Thymus (tissue), 11 donors: ENCODE results near the gene PBX3. TPM values are rescaled to one million over a fixed set of nuclear protein-coding genes. Genes with fewer than 3 reads are reported as not detected.
"Not testable (repeated sequence)": the region's sequence is repeated elsewhere in the genome, so short reads cannot be mapped to it uniquely, and the experiment has no call there.

ENCODE experiments used
- DNase-seq, 9 donors: peaks; one replicate each; pipeline ENCODE4 v3.0.0-alpha.2; 2013; ENCODE audit warnings: low spot score in 9 of 9, low read depth in 6 of 9, missing footprints in 1 of 9
- H3K27ac ChIP-seq, 2 donors: one replicate each; pipeline ENCODE4 v1.5.1; 2013; ENCODE audit warnings: control low read depth in 1 of 2, low read depth in 1 of 2, low read length in 1 of 2, mild to moderate bottlenecking in 1 of 2, moderate library complexity in 1 of 2
- H3K27me3 ChIP-seq, 2 donors: one replicate each; pipeline ENCODE4 v1.5.1; 2013; ENCODE audit warnings: low read length in 1 of 2; ENCODE audit not compliant: control insufficient read depth in 2 of 2, insufficient read depth in 1 of 2
- H3K36me3 ChIP-seq, 2 donors: one replicate each; pipeline ENCODE4 v1.5.1; 2013; ENCODE audit warnings: low read length in 1 of 2, mild to moderate bottlenecking in 1 of 2, moderate library complexity in 1 of 2; ENCODE audit not compliant: control insufficient read depth in 2 of 2, insufficient read depth in 2 of 2
- H3K4me1 ChIP-seq, 2 donors: one replicate each; pipeline ENCODE4 v1.5.1; 2013; ENCODE audit warnings: low read length in 2 of 2; ENCODE audit not compliant: control insufficient read depth in 2 of 2, insufficient read depth in 2 of 2
- H3K4me3 ChIP-seq, 2 donors: one replicate each; pipeline ENCODE4 v1.5.1; 2013; ENCODE audit warnings: low read length in 2 of 2, control low read depth in 1 of 2, mild to moderate bottlenecking in 1 of 2
- H3K9me3 ChIP-seq, 2 donors: one replicate each; pipeline ENCODE4 v1.5.1; 2013; ENCODE audit warnings: low read length in 1 of 2, mild to moderate bottlenecking in 1 of 2; ENCODE audit not compliant: control insufficient read depth in 2 of 2, insufficient read depth in 1 of 2
- WGBS: extraction: QIAGEN DNeasy Blood & Tissue Kit; methylation state at CpG from one replicate; pipeline ENCODE4 v1.1.7; 2013; 5-methylcytosine and 5-hydroxymethylcytosine counted together
- polyA plus RNA-seq: library from polyadenylated mRNA; stranded (reverse); fragments of 200-250 nt; gene quantifications from one replicate; pipeline ENCODE4 v1.2.3, GENCODE V29; 2013
- total RNA-seq: library from RNA; stranded (reverse); fragments of 120-200 nt; gene quantifications from one replicate; pipeline ENCODE4 v1.2.4, GENCODE V29; 2013
- donor health status: healthy.

Gene PBX3
- total and polyA plus RNA-seq, 2 donors = 16.2 to 21.4 TPM

DNA sequence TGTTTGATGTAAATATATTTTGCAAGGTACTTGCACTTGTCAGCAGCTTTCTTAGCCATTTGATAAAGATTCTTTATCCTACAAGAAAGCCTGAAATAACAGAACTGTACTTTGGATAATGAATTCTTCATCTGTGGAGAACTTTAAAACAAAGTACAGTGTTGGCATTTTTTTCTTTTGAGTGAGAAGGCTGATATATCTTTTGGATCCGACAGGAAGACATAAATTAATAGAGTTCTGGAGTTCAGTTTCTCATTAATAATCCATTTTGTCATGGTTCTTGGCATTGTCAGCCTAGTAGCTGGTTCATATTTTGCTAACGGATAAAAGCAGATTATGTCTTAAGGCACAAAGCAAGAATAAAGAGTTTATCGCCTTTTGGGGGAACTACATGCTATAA is 17.0 kb downstream of the PBX3 start:
- DNase-seq = no peak
- Histone ChIP-seq H3K9me3 (no peaks in the 10 kb centered on the region), H3K27ac (no peak overlapping the region), H3K27me3 (no peaks in the 10 kb centered on the region), H3K36me3 (no peaks in the 10 kb centered on the region), H3K4me1 (peaks cover 0 to under 1% of the 10 kb centered on the region in 2 donors), H3K4me3 (no peak overlapping the region)
- 94% methylated on average over 3 of the region's 3 CpGs for WGBS

DNA sequence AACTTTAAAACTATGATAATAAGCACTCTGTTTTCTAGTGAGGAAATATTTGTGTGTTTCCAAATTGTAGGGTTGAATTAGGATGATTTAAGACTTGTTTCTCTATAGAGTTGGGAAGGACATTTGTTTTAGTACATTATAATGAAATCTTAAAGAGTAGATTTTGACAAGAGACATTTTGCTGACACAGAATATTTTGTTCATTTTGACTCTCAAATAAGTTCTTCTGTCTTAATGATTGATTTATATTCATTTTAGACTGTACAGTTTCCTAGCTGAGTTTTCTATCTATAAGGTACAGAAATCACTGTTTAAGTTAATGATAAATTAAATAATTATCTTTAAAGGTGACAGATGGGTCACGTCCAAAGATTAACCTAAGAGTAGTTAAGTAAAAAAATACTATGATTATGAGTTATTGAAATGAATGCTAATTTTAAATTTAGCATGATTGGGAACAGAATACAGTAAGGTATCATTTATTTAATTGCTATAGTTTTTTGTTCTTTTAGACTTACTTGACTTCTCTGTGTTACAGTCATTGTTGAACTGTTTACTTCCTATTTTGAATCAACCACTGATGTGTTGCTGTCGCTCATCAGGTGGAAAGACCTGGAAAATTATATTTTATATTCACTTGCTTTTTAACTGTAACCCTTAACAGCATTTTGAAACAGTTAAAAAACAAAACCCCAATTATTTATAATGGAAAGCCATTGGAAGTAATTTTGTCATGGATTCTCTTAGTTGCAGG is 19.5 kb downstream of the PBX3 start:
- no peak for DNase-seq
- no peak overlapping the region for H3K27ac ChIP-seq
- H3K36me3 ChIP-seq = no peaks in the 10 kb centered on the region
- H3K9me3 ChIP-seq = no peaks in the 10 kb centered on the region
- 94% methylated on average over 2 of the region's 2 CpGs for WGBS
- H3K4me1 ChIP-seq = no peaks in the 10 kb centered on the region
- H3K27me3 ChIP-seq = no peaks in the 10 kb centered on the region
- no peak overlapping the region for H3K4me3 ChIP-seq

DNA sequence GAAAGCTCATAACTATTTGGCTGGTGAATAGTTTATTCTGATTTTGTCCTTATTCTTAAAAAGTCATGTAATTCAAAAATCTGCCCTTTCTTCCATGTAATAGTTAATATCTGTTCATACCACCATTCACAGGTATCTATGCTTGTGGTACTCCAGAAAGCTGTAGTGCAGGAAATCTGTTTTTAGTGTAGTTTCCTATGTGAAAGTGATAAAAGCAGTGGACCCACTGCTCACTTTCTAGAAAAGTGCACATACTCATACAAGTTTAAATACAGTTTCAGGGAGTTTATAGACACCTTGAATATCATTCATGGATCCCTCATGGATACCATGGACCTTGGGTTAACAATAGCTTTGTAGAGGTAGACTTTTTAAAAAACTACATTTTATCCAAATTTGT is 20.2 kb downstream of the PBX3 start:
- DNase-seq = no peak
- no peak overlapping the region for H3K4me3 ChIP-seq
- no peak overlapping the region for H3K27ac ChIP-seq
- no peaks in the 10 kb centered on the region for H3K27me3 ChIP-seq
- no peaks in the 10 kb centered on the region for H3K4me1 ChIP-seq
- no peaks in the 10 kb centered on the region for H3K36me3 ChIP-seq
- H3K9me3 ChIP-seq = no peaks in the 10 kb centered on the region

DNA sequence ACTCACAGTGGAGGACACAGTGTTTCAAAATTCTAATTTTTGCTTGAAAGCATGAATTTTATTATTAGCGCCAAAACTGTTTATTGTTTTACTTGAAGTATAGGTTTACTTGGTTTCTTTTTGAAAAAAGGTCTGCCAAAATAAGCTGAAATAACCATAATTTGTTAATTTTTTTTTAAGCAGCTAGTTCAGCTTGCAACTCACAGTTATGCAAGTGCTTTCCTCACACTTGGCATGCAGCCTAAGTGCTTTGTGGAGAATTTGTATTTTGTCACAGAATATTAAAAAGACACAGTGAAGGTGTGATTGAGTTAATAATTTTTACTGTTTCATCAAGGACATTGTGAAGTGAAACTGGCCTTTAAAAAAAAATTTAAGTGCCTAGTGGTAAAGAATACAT is 21.6 kb downstream of the PBX3 start:
- Histone ChIP-seq H3K4me3 (no peak overlapping the region), H3K36me3 (no peaks in the 10 kb centered on the region), H3K27me3 (no peaks in the 10 kb centered on the region), H3K9me3 (no peaks in the 10 kb centered on the region), H3K27ac (no peak overlapping the region), H3K4me1 (no peaks in the 10 kb centered on the region)
- no peak for DNase-seq
- 100% methylated on average over 1 of the region's 1 CpG for WGBS

DNA sequence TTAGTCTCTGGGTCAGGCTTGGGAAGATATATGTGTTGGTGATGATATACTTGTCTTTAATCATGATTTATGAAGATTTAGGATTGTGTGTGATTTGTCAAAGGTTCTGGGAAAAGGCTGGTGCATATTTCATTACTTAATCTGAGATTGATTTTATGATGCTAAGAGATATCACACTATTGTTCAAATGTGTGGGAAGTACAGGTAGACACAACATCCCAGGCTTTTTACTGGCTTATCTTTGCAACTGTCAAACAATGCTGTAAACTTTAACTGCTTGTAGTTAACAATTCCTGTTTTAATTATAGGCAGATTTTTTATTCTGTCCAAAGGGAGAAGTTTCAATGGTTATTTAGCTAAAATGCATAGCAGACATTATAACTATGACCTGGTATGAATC is 23.9 kb downstream of the PBX3 start:
- DNase-seq = no peak
- no peak overlapping the region for H3K27ac ChIP-seq
- no peaks in the 10 kb centered on the region for H3K36me3 ChIP-seq
- no peaks in the 10 kb centered on the region for H3K27me3 ChIP-seq
- H3K4me1 ChIP-seq = no peaks in the 10 kb centered on the region
- H3K4me3 ChIP-seq = no peak overlapping the region
- H3K9me3 ChIP-seq = no peaks in the 10 kb centered on the region

DNA sequence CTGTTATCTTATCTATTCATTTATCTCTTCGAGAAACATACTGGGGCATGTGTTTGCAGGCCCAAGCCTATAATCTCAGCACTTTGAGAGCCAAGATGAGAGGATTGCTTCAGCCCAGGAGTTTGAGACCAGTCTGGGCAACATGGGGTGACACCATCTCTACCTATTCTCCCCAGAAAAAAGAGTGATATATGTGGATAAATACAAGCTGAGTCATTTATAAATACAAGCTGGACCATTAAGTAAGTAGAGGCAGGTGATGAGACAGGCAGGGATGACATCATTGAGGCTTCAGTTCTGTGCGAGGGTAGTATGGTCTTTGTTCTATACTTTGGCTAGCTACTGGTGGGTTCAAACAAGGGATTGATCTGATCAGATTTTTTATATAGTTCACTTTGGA is 25.6 kb downstream of the PBX3 start:
- Histone ChIP-seq H3K9me3 (no peaks in the 10 kb centered on the region), H3K36me3 (no peaks in the 10 kb centered on the region), H3K27me3 (no peaks in the 10 kb centered on the region), H3K27ac (no peak overlapping the region), H3K4me3 (no peak overlapping the region), H3K4me1 (no peaks in the 10 kb centered on the region)
- 93% methylated on average over 2 of the region's 2 CpGs for WGBS
- no peak for DNase-seq

DNA sequence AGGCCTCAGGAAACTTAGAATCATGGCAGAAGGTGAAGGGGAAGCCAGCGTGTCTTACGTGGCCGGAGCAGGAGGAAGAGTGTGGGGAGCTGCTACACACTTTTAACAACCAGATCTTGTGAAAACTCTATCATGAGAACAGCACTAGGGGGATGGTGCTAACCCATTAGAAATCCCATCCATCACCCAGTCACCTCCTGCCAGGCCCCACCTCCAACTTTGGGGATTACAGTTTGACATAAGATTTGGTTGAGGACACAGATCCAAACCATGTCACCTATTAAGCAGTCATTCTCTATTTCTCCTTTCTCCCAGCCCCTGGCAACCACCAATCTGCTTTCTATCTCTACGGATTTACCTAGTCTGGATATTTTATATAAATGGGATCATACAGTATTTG is 26.9 kb downstream of the PBX3 start:
- H3K9me3 ChIP-seq = no peaks in the 10 kb centered on the region
- H3K4me3 ChIP-seq = no peak overlapping the region
- H3K4me1 ChIP-seq = no peaks in the 10 kb centered on the region
- no peaks in the 10 kb centered on the region for H3K36me3 ChIP-seq
- no peak overlapping the region for H3K27ac ChIP-seq
- WGBS = 91% methylated on average over 4 of the region's 4 CpGs
- no peak for DNase-seq
- no peaks in the 10 kb centered on the region for H3K27me3 ChIP-seq

DNA sequence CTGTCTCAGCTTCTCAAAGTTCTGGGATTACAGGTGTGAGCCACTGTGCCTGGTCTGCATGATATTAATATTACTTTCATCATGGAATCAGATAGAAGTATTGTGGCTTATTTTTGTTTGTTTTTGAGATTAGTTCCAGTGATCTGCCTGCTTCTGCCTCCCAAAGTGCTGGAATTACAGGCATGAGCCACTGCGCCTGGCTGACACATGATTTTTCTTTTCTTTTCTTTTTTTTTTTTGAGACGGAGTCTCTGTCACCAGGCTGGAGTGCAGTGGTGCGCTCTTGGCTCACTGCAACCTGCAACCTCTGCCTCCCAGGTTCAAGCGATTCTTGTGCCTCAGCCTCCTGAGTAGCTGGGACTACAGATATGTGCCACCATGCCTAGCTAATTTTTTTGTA is 29.6 kb downstream of the PBX3 start:
- 98% methylated on average over 4 of the region's 4 CpGs for WGBS
- H3K4me1 ChIP-seq, H3K4me3 ChIP-seq, H3K27ac ChIP-seq, H3K27me3 ChIP-seq, DNase-seq, H3K36me3 ChIP-seq, H3K9me3 ChIP-seq: not testable (repeated sequence)

DNA sequence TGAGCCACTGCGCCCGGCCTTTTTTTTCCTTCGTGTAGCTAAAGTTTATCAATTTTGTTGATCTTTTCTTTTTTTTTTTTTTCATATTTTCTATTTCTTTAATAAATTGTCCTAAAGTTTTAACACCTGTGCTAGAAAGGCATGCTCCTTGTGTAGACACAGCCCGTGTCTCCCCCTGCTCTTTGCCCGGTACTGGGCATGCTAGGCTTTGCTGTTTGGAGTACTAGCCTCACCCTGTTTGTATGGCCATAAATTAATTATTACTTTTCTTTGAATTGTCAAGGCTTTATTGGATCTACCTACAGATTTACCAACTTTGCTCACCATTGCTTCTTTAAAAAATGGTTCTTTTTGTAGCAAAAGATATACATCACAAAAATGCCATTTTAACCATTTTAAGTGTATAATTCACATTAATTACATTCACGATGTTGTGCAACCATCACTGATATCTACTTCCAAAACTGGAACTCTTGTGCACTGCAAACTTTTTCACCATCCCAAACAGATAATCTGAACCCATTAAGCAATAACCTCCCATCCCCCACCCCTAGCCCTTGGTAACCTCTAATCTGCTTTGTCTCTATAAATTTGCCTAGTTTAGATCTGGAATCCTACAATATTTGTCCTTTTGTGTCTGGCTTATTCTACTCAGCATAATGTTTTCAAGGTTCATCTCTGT is 31.5 kb downstream of the PBX3 start:
- not testable (repeated sequence) for H3K9me3 ChIP-seq, H3K4me3 ChIP-seq, H3K27me3 ChIP-seq, DNase-seq, H3K36me3 ChIP-seq, H3K27ac ChIP-seq, H3K4me1 ChIP-seq
- over 99% methylated on average over 5 of the region's 6 CpGs for WGBS
